Hematopoietic multipotent progenitor cell treated with erythropoietin and hydrocortisone succinate and interleukin-3 and kit ligand, for 15 days (in vitro differentiated cells): ENCODE data around the gene FAM181B.
"Not testable (repeated sequence)": the region's sequence is repeated elsewhere in the genome, so short reads cannot be mapped to it uniquely, and the experiment has no call there.

Experiments used
- DNase-seq: peaks from one replicate; pipeline ENCODE4 v3.0.0-alpha.2; 2015; ENCODE audit warnings: low spot score

FAM181B gene

DNA sequence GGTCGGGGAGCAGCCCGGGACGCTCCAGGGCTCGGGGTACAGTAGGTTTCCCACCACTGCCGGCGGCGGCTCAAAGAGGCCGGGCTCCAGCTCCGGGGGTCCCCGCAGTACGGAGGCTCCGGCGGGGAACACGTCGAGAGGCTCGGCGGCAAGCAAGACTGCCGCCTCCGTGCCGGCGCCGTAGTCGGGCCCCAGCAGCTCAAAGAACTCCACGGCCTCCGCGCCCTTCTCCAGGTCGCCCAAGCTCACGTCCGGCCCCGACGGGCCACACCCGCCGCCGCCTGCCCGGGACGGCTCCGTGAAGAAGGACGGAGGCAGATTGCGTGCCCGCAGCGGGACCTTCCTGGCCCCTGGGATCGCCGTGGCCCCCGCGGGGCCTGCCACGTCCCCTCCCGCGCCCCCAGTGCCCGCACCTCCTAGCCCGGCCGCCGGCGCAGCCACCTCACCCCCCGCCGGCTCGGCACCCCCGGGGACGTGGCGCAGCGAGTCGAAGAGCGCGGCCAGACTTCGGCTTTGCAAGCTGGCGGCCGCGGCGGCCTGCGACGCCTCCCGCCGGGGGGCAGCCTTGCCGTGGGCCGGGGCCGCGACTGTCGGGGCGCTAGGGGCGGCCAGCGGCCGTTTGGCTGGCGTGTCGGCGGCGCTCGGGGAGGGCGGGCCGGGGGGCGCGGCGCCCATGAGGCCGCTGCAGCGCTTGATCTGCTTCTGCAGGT is 775 bp downstream of the FAM181B start:
- no peak for DNase-seq

DNA sequence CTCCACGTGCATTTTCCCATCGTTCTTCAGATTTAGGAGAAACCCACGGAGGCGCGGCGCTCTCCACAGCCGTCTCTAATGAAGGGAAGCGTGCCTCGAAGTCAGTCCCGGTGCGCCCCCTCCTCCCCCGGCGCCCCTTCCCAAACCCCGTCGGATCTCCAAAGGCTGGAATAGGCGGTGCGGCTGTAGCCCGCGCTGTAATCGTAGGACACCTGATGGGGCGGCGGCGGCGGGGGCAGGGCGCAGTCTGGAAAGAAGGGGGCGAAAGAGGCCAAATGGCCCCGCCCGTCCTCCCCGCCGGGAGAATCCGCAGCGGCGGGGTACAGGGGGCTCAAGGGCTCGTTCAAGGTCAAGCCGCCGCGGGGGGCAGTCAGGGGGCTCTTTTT is 1.3 kb downstream of the FAM181B start:
- DNase-seq = no peak

DNA sequence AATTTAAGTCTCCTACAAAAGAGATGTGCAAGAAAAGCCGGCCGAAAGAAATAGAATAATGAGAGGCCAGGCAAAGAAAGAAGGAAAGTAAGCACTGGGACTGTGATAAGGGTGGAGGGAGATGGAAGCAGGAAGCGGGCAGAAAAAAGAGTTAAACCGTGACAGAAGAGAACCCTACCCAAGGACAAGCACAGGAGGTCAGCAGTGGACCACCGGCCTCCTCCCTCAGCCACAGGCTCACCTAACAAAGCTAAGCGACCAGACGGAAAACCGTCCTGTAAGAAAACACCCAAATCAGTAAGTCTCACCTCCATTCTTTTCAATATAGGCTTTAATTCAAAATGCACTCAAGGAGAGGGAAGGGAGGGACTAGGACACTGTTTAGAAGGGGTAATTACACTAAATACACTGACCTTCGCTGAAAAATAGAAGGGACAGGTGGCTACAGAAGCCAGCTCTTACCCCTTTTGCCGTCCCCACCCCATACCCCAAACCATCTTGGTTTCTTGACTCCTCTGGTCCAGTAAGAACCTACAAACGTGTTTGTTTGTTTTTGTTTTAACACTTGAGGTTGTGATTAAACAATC is 1.9 kb downstream of the FAM181B start:
- no peak for DNase-seq

DNA sequence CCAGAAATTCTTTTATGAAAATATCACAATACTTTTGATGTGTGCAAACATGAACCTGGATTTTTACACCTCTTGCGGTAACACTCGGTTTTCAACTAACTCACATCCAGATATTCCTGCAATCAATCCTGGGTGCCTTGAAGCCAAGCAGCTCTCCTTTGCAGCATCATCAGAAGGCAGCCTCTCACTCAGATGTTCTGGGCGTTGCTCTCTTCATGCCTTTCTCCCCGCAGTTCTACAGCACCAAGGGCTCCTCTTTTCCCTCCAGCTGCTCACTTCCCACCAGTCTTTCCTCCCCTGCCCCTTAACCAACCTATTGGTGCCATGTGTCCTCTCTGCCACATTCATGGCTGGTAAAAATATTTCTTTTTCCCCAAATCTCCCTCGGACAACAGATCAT is 2.9 kb downstream of the FAM181B start:
- DNase-seq = no peak

DNA sequence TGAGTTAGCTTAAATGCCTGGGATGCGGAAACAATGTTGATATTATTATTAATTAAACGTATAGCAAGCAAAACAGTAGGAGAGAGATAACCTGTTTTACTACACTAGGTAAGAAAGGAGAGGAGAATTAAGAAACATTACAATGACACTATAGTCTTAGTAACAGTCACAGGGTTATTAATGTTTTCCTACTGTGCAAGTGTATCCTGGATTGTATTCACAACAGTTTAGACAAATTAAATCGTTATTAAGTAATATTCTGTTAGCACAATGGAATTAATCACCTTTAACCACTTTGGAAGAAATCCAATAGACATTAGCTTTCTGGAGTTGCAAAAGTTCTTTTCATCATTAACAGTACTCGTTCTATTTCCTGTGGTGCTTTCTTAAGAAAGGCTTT is 3.4 kb downstream of the FAM181B start:
- DNase-seq = no peak

DNA sequence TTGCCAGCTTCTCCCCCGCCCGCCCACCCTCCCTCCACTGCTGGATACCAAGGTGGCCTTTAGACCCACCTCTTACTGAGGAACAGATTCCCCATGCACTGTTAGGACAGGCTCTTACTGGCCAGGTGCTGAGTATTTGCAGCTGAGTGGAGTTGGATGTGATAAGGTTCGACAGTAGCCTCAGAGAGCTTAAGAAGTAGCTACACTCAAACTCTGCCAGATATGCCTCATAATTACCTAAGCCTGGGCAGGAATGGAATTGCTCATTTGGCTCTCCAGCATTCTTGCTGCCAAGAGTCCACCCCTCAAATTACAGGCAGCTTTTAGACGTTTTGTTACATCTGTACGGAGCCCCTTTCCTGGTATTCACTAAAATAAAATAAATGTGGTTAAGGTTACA is 9.6 kb downstream of the FAM181B start:
- no peak for DNase-seq

DNA sequence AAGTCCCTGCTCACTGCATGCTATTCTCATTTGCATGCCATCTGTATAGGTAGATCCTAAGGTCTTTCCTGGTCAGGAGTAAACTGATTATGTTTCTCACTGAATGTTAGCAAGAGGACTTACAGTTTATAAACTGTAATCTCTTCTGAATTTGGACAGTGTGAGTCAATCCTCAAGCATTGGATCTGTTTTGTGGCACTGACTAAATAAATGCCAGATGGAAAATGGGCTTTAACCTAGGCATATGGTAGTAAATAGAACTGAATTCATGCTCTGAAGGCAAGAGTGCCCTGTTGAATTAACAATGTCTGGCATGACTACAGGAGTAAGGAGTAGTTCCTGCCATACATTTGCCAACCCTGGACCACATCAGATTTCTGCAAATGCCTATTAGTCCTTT is 11.4 kb downstream of the FAM181B start:
- DNase-seq = no peak

DNA sequence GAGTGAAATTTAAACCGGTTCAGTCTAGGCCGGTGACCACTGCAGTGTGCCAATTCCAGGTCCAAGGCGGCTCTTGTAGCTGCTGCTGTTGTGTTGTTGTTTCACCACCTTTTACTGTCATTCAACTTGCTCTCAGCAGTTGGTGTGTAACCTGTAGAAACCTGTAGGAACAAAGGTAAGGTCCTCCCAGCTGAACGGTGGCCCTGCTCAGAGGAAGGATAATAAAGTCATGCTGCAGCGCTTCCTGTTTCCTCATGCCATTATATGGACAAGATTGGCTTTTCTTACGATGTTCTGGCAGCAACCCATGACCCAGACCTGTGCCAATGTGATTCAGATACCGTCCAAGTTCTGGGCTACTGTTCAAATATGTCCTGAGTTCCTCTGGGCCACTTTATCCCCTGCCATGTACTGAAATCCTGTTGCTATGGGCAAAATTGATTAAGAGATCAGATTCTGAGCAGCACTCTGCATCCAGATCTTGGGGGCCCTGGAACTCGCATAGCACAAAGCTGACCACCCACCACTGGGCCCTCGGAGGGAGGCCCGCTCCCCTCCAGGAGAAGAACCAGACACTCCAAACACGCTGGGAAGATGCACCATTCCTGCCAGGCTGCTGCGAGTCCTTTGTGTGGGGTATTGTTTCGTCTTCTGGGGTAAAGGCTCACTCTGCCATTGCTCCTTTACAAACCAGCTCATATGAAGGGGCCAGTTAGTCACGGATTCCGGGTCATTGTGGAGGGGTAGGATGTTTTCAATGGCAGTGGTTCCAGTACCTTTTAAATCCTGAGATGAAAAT is 13.2 kb downstream of the FAM181B start:
- no peak for DNase-seq

DNA sequence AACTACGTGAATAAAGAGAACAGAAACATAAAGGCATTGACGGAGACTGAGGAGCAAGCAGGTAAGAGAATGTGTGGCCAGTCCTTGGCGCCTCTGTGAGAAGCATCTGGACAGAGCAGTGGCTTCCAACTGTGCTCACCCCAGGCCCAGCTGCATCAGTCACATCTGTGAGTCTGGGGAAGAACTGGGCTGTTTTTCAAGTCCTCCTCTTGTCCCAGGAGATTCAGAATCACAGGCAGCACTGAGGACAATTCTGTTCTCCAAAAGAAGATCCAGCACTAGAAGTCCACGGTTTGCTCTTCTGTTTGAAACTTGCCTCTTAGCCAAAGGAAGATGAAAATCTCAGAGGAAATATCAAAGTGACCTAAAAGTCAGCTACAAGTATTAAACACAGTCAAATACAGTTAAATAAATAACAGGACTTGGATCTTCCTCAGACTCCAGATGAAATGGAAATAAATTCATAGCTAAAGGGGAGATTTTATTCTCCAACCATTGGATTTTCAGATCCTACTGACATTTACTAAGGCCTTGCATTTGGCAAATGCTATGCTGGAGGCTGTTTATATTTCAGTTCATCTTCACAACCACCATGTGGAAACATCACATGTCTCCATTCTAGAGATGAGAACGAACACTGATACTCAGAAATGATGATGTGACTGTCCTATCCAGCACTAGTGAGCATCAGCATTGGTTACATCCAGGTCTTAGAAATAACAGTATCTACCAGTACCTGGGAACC is 14.1 kb downstream of the FAM181B start:
- DNase-seq = no peak

DNA sequence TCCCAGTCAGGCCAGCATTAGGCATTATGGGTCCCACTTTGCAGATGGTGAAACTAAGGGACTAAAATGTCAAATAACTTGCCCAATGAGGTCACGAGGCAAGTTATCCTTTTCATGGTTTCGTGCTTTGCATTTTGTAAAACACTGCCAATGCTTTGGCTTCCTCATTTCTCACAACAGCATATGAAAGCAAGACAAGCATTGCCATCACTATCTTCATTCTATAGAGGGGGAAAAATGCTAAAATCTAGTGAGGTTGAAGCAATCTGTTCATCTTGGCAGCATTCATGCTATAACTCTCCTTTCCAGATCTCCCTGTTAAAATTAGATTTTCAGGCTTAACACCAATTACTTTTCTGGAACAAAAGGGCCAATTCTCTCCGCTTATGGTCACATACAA is 14.8 kb downstream of the FAM181B start:
- no peak for DNase-seq

DNA sequence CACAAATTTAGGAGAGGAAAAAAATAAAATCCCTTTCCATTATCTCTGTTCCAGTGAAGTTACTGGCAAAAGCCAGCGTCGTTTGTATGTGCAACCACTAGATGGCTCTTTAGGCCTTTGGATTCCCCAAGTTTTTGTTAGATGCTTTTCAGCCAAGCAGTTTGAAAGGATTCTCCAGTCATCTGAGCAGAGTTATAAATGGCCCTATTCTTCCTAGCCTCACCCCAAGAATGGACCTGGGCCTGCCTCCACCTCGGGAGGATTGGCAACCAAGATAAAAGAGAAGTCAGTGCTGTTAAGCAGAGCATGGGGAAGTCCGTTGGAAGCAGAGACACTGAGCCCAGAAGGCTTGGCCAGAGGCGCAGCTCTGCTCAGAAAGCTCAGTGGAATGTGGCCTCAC is 15.4 kb downstream of the FAM181B start:
- DNase-seq = no peak

DNA sequence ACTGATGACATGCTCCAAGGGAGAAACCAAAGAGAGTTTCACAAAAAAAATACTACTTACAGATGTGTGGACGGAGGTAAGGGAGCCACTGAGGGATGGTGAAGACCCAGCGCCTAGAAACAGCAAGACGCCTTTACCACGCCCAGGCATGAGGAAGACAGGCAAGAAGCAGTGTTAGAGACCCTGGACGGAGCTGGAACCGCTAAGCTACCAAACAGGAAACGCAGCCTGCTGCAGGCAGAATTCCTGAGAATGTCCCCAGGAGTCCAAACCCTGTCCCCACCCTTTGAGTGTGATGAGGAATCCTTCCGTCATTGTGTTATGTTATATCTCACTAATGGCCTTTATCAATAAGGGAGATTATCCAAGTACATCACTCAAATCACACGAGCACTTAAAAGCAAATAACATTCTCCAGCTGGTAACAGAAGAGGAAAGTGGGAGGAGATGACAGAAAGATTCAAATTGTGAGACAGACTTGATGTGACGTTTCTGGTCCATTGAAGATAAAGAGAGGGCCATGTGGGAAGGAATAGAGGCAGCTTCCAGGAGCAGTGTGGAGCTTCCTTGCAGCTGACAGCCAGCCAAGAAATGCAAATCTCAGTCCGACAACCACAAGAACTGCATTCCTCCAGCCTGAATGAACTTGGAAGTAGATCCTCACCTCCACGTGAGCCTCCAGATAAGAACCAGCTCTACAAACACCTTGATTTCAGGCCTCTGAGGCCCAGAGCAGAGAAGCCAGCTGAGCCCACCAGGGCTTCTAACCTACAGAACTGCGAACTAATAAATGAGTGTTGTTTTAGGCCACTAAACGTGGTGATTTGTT is 19.1 kb downstream of the FAM181B start:
- no peak for DNase-seq

DNA sequence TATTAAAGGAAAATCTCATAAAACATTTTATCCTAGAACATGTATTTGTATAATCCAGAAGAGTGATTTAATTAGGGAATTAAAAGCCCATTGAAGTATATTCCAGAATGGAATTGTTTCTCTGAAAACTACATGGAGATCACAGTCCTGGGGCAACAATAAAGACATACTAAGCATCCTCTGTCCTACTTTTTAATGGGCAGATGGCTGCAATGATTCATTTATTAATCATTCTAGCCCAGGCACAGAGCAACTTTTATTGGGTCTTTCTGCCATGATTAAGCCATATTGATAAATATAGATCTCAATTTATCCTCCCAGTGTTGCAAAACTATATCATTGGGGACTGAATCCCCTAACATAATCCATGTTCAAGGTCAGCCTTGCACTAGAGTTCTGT is 22.0 kb downstream of the FAM181B start:
- no peak for DNase-seq

DNA sequence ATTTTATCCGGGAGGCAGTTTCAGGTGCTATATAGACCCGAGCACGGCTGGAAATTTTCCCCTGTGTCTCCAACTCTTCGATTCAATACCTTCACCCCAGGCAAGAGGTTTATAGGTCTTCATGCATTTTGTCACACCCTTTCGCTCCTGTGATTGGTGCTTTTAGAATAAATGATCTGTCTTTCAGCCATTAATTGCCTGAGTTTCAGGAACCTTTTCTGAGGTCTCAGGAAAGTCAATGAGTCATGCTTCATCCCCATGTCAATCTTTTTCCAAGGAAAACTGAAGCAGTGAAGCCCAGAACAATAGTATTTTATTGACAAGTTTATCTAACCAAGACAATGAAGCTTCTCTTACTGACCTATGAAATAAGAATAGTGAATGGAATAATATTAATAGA is 29.9 kb downstream of the FAM181B start:
- DNase-seq = no peak

DNA sequence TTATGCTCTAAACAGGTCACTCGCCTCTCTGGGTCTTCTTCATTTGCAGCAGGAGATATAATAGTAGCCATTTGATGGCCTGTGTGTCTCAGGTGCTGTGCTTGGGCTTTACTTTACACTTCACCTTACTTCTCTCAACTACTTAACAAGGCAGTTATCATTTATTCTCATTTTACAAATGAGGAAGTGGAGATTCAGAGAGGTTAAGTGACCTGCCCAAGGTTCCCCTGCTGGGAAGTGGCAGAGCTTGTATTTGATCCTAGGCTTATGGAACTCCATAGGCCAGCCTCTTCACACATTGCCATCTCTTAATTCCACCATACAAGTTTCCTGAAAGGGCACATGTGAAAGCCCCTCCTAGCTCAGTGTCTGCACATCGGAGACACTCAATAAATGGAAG is 30.4 kb downstream of the FAM181B start:
- DNase-seq = no peak

DNA sequence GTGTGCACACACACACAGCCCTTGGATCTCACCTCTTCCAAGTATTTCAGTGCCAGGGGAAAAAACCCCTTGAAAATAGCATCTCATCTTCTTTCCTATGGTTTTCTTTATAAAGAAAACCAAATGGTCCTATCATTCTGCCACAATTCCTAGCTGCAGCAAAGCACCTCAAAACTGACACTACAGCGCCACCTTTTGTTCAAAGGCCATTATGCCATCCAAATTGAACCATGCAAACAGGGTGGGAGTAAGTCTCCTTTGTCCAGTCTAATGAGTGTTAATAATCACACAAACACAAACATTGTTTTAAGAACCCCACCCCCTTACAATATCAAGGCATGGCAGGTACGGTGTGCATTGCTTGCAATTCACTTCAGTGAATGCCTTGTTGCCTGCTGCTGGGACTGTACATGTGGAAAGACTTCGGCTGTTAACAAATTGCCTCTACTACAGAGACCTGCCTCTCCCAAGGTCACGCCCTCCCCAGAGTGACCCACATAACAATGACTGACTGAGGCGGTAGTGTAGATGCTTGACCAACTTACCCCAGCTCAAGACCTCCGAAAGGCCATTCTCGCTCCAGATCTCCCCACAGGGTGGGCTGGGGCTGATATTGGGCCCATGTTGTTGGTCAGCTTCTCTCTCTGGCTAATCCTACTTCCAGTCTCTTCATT is 31.7 kb downstream of the FAM181B start:
- DNase-seq = peak; percentile 21

DNA sequence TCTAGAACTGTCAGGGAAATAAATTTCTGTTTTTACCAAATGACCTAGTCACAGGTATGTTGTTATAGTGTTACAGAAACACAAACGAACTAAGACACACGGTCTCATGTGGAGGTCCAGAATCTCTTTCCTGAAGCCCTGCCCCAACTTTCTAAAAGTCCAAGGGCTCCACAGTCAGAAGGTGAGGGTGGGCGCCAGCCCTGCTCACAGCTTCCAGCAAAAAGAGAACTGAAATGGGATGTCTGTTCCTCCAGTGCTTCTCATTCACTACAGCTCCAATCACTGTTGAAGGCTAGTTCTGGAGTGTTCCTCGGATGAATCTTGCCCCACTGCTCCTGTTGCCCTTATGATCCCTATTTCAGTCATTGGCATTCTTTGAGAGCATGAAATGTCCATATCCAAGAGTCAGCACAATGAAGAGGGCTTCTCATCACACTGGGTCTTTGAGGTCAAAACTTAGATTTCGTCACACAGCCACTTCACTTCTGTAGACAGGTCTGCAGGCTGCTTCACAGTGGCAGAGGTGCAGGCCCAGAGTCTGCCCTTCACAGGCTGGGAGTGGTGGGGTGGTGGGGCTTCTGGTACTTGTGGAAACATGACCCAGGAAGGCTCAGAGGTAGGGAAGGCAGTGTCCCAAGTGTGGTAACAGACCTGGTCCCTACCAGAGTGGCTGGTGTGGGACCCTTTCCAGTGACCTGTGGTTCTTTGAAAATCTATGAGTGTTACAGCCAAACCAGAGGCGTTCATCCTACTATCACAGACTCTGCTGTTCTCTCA is 34.9 kb downstream of the FAM181B start:
- no peak for DNase-seq

DNA sequence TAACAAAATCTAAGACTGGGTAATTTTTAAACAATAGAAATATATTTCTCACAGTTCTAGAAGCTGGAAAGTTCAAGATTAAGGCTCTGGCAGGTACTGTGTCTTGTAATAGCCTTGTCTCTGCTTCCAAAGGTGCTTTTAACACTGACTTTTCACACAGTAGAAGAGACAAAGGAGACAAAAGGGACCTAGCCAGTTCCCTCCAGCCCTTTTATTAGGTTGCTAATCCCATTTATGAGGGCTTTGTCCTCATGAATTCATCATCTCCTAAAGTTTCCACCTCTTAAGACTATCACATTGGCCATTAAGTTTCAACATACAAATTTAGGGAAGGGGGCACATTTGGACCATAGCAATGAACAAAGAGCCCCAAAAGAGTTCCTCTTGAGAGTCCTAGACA is 40.7 kb downstream of the FAM181B start:
- no peak for DNase-seq

DNA sequence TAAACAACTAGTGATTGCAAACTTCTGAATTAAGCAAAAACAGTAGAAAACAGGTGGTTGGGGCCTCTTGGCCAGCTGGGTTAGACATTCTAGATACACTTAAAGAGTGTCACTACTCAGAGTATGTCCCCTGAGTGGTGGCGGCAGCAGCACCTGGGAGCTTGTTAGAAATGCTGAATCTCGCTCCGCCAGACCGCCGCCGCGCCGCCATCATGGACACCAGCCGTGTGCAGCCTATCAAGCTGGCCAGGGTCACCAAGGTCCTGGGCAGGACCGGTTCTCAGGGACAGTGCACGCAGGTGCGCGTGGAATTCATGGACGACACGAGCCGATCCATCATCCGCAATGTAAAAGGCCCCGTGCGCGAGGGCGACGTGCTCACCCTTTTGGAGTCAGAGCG is 44.3 kb downstream of the FAM181B start:
- not testable (repeated sequence) for DNase-seq

DNA sequence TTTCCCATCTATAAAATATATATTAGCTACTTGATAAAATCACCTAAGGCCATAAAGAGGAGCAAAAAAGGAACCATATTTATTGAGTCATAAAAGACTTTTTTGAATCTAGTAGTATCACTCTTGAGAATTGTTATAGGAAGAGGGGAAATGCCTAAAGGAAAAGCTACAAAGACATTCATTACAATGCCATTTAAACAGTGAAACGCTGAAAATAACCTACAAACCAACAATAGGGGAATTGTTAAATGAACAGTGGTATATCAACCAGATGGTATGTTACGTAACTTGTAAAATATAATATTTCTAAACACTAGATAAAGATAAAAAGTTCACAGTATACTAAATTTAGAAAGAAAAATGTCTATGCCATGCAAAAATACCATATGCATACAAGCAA is 47.5 kb downstream of the FAM181B start:
- no peak for DNase-seq
